ENCODE measurements around the gene NF2.

DNA sequence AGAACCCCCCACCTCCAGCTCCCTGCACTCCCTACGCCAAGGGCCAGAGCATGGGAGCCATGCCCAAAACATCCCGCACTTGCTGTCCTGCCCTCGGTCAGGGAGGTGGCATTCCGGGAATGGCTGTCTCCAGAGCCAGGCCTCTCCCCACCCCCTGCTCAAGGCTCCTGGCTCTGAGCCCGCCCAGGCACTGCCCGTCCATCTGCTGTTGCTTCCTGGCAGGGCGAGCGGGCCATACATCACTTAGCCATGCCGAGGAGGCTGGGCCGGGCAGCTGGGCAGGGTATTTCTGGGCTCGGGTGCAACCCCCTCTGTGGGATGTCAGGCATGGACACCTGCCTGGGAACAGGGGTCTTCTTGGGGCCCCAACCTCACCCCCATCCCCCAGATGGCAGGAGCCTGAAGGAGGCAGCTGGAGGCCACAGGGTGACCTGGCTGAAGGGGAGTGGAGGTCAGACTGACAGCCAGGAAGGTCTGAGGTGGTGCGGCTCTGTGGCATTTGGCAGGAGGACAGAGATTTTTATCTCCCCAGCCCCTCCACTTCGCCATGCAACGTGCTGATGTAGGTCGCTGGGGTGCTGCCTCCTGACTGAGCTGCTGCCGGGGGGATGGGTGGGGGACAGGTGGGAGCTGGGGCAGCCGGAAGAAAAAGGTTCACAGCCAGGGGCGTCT lies 107.6 kb downstream of the NF2 start:
- TF ChIP-seq, protein P1, sequence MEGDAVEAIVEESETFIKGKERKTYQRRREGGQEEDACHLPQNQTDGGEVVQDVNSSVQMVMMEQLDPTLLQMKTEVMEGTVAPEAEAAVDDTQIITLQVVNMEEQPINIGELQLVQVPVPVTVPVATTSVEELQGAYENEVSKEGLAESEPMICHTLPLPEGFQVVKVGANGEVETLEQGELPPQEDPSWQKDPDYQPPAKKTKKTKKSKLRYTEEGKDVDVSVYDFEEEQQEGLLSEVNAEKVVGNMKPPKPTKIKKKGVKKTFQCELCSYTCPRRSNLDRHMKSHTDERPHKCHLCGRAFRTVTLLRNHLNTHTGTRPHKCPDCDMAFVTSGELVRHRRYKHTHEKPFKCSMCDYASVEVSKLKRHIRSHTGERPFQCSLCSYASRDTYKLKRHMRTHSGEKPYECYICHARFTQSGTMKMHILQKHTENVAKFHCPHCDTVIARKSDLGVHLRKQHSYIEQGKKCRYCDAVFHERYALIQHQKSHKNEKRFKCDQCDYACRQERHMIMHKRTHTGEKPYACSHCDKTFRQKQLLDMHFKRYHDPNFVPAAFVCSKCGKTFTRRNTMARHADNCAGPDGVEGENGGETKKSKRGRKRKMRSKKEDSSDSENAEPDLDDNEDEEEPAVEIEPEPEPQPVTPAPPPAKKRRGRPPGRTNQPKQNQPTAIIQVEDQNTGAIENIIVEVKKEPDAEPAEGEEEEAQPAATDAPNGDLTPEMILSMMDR (IDR thresholded peaks at IDR 0.05) = no peak
- TF ChIP-seq, protein P2, sequence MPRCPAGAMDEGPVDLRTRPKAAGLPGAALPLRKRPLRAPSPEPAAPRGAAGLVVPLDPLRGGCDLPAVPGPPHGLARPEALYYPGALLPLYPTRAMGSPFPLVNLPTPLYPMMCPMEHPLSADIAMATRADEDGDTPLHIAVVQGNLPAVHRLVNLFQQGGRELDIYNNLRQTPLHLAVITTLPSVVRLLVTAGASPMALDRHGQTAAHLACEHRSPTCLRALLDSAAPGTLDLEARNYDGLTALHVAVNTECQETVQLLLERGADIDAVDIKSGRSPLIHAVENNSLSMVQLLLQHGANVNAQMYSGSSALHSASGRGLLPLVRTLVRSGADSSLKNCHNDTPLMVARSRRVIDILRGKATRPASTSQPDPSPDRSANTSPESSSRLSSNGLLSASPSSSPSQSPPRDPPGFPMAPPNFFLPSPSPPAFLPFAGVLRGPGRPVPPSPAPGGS (IDR thresholded peaks at IDR 0.05) = no peak

Measured in A549 (cell line).